ENCODE results near the gene STAT5B. TPM values are rescaled to one million over a fixed set of nuclear protein-coding genes. Genes with fewer than 3 reads are reported as not detected.

The STAT5B gene
- total RNA-seq, 1 experiment from 2014 or later, result 7.1 TPM

GRCh38 chr17:42291129-42291528, 14.9 kb upstream of the STAT5B start (continued):
- TF ChIP-seq ZFX (IDR thresholded peaks at IDR 0.05), result no peak
- TF ChIP-seq CTCF (IDR thresholded peaks at IDR 0.05 in 2 of 3, conservative IDR thresholded peaks at IDR 0.05 in 1 of 3; ENCODE audit: borderline replicate concordance in 1 of 3, insufficient read depth in 1 of 3, low read depth in 2 of 3, low read length in 2 of 3), result no peak
- no peak for TF ChIP-seq CBX3 (IDR thresholded peaks at IDR 0.05; ENCODE audit: low read depth)
- no peak for TF ChIP-seq EGR1 (IDR thresholded peaks at IDR 0.05; ENCODE audit: low read depth)
- TF ChIP-seq CEBPB (IDR thresholded peaks at IDR 0.05; ENCODE audit: low read depth), result no peak
- TF ChIP-seq SRF (IDR thresholded peaks at IDR 0.05; ENCODE audit: low read depth), result no peak
- no peak for TF ChIP-seq ATF3 (IDR thresholded peaks at IDR 0.05)

GRCh38 chr17:42290577-42290976, 14.4 kb upstream of the STAT5B start:
- H3K9me2 ChIP-seq (ENCODE audit: insufficient read depth), result no peaks in the 10 kb centered on the region
- RAD21 ChIA-PET (ENCODE audit: low non-redundant PET in 1 of 2, low total read pairs in 2 of 2, uncharacterized antibody in 2 of 2, unreplicated experiment in 2 of 2), result no interaction called here
- H3K27ac ChIP-seq (ENCODE audit: low read depth, low read length), result no peak overlapping the region

More at GRCh38 chr17:42290577-42290976, 14.4 kb upstream of the STAT5B start:
- Histone ChIP-seq H3K4me2 (ENCODE audit: low read length) (no peak overlapping the region), H3K36me3 (ENCODE audit: control insufficient read depth in 1 of 2, insufficient read depth in 2 of 2, low read length in 2 of 2) (no peaks in the 10 kb centered on the region), H3K9ac (ENCODE audit: low read length) (no peak overlapping the region), H3K4me1 (ENCODE audit: control insufficient read depth in 1 of 2, insufficient read depth in 2 of 2, low read length in 2 of 2) (no peaks in the 10 kb centered on the region), H4K20me1 (ENCODE audit: insufficient read depth) (no peaks in the 10 kb centered on the region), H2AFZ (ENCODE audit: low read depth, low read length, poor library complexity, severe bottlenecking) (no peak overlapping the region), H3K79me2 (ENCODE audit: insufficient read depth, low read length) (no peaks in the 10 kb centered on the region), H3K4me3 (replicated peaks in 1 of 2; ENCODE audit: low read depth in 1 of 2, low read length in 2 of 2) (no peak overlapping the region), H3K27me3 (ENCODE audit: insufficient read depth, low read length) (no peaks in the 10 kb centered on the region), H3K9me3 (ENCODE audit: control insufficient read depth in 1 of 2, insufficient read depth in 1 of 2, low read depth in 1 of 2, low read length in 2 of 2) (no peaks in the 10 kb centered on the region)
- intact Hi-C loops (cut with micrococcal nuclease), result no loop called here
- TF ChIP-seq ZFX (IDR thresholded peaks at IDR 0.05), result no peak
- TF ChIP-seq MAX (IDR thresholded peaks at IDR 0.05), result no peak
- no peak for TF ChIP-seq CTCF (IDR thresholded peaks at IDR 0.05 in 2 of 3, conservative IDR thresholded peaks at IDR 0.05 in 1 of 3; ENCODE audit: borderline replicate concordance in 1 of 3, insufficient read depth in 1 of 3, low read depth in 2 of 3, low read length in 2 of 3)
- no peak for TF ChIP-seq ATF3 (IDR thresholded peaks at IDR 0.05)
- TF ChIP-seq SRF (IDR thresholded peaks at IDR 0.05; ENCODE audit: low read depth), result no peak
- TF ChIP-seq SP1 (IDR thresholded peaks at IDR 0.05; ENCODE audit: low read depth), result no peak
- no peak for TF ChIP-seq EZH2phosphoT487 (IDR thresholded peaks at IDR 0.05; ENCODE audit: borderline replicate concordance)
- no peak for TF ChIP-seq SIN3A (IDR thresholded peaks at IDR 0.05; ENCODE audit: low read depth)
- no peak for TF ChIP-seq EZH2 (IDR thresholded peaks at IDR 0.05)
- no peak for TF ChIP-seq POLR2A (IDR thresholded peaks at IDR 0.05; ENCODE audit: borderline replicate concordance, extremely low read depth, insufficient read depth, insufficient read length)
- DNase-seq (ENCODE audit: low read depth, low spot score) (no peak), ATAC-seq (no peak)
- no TSS peak for BruUV-seq (replicated peaks)
- ChIA-PET POLR2A (interaction anchor here (1.1 kb wide), 1 partner anchor 98 kb away, joined by 3 read pairs; the partner anchor contains the start of gene STAT3), CTCF (no interaction called here)

Measured in HCT116 (cell line).